ENCODE measurements around the gene IFITM1. TPM values are rescaled to one million over a fixed set of nuclear protein-coding genes. Genes with fewer than 3 reads are reported as not detected.

IFITM1 gene
- total RNA-seq, 4 donors from 2014 or later: 224 to 389 (median 247) TPM

- TF ChIP-seq CTCF (IDR thresholded peaks at IDR 0.05): no peak
- ATAC-seq (ENCODE audit: low FRiP score) (no peak), DNase-seq (ENCODE audit: low spot score) (no peak)
Measured at GRCh38 chr11:293852-294661, 19.8 kb upstream of the IFITM1 start.

GRCh38 chr11:294780-295179 lies 19.1 kb upstream of the IFITM1 start:
- TF ChIP-seq CTCF (IDR thresholded peaks at IDR 0.05): no peak

GRCh38 chr11:295351-296170 lies 18.3 kb upstream of the IFITM1 start:
- DNase-seq (ENCODE audit: low spot score) (no peak), ATAC-seq (ENCODE audit: low FRiP score) (no peak)
- no peak for TF ChIP-seq CTCF (IDR thresholded peaks at IDR 0.05)

More at GRCh38 chr11:294780-295179, 19.1 kb upstream of the IFITM1 start:
- no peak for ATAC-seq (ENCODE audit: low FRiP score)
- no peak for DNase-seq (ENCODE audit: low spot score)

- TF ChIP-seq CTCF (IDR thresholded peaks at IDR 0.05): no peak
- no peak for ATAC-seq (ENCODE audit: low FRiP score)
- no peak for DNase-seq (ENCODE audit: low spot score)
Measured at GRCh38 chr11:296171-297050, 17.4 kb upstream of the IFITM1 start.

- no peak for ATAC-seq (ENCODE audit: low FRiP score)
- no peak for TF ChIP-seq CTCF (IDR thresholded peaks at IDR 0.05)
- no peak for DNase-seq (ENCODE audit: low spot score)
Measured at GRCh38 chr11:297051-297585, 16.7 kb upstream of the IFITM1 start.

GRCh38 chr11:297586-298405 lies 16.0 kb upstream of the IFITM1 start:
- DNase-seq (ENCODE audit: low spot score) (no peak), ATAC-seq (ENCODE audit: low FRiP score) (no peak)
- no peak for TF ChIP-seq CTCF (IDR thresholded peaks at IDR 0.05)

Measured in omental fat pad (tissue), 4 donors.